GM19463 (cell line): ENCODE results near the gene FUS.
A peak's percentile ranks its signal among the peaks of the same experiment; 100 is the strongest.
"Not testable (repeated sequence)": the region's sequence is repeated elsewhere in the genome, so short reads cannot be mapped to it uniquely, and the experiment has no call there.

Experiments used
- ATAC-seq: cut with Tn5 transposase; IDR thresholded peaks from one replicate; pipeline ENCODE4 v1.9.1; 2021; ENCODE audit warnings: mild to moderate bottlenecking, moderate library complexity; ENCODE audit not compliant: unreplicated experiment

Gene FUS

GRCh38 chr16:31179747-31180459 lies at the start of gene FUS:
TSS of gene FUS (plus strand) at chr16:31180139. CDS start at chr16:31180215, 76 bp downstream.
- ATAC-seq = peak; percentile 44

DNA sequence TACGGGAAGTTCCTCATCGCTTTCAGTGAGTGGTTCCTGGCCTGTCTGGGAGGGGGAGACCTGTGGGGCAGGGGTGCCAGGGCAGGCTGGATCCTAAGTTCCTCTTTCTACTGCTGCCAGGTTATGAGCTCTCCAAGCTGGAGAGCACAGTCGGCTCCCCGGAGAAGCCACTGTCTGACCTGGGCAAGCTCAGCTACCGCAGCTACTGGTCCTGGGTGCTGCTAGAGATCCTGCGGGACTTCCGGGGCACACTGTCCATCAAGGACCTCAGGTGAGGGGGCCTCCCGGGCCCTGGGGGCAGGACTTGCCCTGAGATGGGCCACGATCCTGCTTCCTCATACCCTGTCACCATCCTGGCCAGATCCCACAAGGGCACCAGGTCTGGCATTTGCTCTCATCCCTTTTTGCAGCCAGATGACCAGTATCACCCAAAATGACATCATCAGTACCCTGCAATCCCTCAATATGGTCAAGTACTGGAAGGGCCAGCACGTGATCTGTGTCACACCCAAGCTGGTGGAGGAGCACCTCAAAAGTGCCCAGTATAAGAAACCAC lies 49.5 kb upstream of the FUS start:
- ATAC-seq = no peak

- no peak for ATAC-seq
Measured at GRCh38 chr16:31130899-31131298, 49.0 kb upstream of the FUS start.

DNA sequence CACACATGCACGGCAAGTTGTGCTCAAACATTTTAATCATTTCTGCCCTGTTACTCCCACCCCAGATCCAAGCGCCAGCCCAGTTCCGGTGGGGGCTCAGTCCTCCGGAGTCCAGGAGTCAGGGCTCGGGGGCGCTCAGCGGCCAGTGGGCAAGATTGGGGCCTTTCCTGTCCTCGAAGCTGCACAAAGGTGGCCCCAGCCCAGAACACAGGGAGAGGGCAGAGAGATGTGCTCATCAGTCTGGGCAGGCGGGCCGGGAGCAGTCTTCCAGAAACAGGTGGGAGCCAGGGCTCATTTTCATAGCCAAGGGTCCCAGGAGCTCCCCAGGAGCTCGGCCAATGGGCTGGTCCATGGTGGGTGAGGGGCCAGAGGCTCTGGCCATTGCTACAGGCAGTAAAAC lies 48.5 kb upstream of the FUS start:
- ATAC-seq = no peak

- no peak for ATAC-seq
Measured at GRCh38 chr16:31131841-31132271, 48.1 kb upstream of the FUS start.

DNA sequence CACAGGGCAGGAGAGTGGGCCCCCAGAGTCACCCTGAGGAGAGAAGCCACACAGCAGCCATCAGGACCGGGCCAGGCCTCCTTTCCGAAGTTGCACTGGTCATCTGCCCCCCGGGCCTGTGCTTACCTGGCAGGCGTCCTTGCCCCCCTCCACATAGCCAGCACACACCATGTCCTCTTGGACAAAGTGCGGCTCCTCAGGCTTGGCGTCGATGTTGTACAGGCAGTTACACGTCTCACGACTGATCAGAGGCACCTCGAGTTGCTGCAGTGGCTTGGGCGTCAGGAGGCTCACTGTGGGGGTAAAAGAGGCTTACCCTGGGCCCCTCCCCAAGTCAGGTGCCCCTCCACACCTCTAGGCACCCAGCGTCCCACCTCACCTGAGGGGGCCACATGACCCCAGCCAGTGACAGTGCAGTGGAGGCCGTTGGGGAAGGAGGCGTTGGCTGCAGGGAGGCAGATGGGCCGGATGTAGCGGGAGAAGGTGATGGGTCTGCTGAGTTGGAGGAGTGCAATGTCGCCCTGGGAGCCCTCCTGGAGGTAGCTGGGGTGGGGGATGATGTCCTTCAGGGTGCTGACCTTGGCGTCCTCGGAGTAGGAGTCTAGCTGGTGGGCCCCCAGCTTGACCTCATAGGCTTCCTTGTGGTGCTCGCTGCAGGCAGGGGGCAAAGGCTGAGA lies 47.5 kb upstream of the FUS start:
- ATAC-seq = no peak

DNA sequence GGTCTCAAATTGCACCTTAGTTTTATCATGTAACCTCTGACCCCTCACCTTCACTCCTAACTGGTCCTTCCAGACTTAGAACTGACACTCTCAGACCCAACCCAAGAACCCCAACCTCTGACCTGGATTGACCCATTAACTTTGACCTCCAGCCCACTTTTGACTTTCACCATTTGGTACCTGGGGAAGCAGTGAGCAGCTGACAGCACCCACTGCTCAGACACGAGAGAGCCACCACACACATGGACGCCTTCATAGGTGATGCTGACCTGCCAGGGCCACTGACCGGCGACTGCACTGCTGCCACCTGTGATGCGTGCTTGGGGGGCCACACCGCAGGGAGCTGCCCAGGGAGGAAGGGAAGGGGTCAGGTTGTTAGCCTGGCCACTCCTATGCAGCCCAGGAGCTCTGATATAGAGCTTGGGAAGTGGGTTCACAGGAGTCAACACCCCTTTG lies 46.9 kb upstream of the FUS start:
- no peak for ATAC-seq

DNA sequence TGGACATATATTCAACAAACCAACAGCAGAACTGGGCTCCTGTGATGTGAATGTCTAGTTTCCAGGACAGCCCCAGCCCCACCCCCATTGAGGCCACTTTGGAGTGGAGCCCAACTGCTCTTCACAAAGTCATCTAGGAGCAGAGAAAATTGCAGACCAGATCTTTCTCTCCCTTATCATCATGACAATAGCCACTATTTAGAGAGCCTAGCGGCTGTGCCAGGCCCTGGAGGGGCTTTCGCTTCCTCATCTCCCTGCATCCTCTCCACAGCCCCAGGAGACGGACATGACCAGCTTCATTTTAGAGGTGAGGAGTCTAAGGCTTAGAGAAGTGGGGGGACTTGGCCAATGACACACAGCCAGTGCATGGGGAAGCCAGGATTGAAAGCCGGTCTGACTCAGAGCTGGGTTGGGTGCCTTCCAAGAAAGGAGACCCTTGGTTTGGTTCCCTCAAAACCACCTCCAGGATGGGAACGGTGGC lies 45.8 kb upstream of the FUS start:
- no peak for ATAC-seq

DNA sequence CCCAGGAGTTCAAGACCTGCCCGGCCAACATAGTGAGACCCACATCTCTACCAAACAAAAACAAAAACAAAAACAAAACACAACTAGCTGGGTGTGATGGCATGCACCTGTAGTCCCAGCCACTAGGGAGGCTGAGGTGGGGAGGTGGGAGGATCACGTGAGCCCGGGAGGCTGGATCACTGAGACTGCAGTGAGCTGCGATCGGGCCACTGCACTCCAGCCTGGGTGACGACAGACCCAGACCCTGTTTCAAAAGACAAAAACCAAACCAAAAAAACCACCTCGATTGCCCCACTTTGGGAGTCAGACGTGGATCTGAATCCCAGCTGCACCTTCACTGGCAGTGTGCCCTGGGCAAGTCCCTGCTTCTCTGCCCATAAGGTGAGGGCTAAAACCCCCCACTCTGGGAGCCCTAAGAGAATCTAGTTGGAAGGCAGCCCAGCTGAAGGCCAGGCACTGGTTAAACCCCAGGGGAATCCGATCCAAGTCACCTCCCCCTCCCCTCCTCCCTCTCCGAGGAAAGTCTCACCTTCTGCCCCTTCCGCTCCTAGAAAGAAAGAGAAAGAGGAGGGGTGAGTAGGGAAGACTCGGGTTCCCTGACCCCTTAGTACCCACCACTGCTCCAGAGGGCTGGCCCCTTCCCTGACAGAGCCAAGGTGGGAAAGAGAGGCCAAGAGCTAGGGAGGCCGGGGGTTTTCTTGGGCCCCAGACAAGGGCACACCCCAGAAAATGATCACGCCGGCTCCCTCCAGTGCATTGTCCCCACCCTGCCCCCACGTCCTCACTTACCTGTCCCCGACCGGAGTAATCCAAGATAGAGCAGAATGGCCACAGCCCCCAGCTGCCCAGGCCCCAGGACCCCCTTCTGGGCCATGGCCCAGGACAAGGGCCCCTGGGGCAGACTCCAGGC lies 45.1 kb upstream of the FUS start:
- ATAC-seq = no peak

DNA sequence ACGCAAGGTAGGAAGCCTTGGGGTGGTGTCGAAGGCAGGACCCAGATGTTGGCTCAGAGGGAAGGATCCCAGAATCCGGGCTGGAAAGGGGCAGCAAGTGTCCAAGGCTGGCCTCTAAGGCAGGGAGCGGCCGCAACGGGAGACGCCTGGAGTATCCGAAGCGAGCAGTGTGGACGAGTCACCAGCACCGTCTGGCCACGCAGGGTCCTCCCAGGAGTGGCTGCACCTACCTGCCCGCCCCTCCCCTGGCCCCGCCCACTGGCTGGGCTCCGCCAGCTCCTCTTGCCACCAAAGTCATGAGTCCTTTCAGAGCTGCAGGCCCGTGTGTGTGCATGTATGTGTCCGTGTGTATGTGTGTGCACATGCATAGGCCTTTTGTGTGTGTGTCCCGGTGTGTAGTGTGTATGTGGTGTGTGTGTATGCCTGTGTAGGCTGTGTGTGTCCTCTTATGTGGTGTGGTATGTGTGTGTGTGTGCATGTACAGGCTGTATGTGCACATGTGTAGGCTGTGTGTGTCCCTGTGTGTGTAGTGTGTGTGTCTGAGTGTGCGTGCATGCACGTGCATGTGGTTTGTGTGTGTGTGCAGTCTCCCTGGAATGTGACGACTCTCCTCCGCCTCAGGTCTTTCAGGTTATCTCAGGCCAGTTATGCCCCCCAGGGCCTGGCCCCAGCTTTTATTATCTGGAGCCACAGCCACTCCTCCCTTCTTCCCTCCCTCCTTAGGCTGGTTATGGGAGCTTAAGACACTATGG lies 44.2 kb upstream of the FUS start, which contains the start of gene PRSS8:
Gene PRSS8 (minus strand): TSS at position 193 of the 752 bp plus-strand sequence. CDS start 229 bp downstream, outside the sequence.
- no peak for ATAC-seq

DNA sequence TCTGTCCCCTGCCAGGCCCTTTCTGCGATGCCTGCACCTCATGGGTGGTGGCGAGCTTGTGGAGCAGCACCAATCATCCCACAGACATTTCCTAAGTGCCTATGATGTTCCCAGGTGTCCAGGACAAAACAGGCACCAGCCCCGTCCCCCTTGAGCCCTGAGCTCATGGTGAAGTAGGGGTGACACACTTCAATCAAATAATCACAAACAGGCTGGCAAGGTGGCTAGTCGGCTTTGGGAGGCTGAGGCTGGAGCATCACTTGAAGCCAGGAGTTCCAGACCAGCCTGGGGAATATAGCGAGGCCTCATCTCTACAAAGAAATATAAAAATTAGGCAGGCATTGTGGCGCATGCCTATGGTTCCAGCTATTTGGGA lies 43.7 kb upstream of the FUS start:
- no peak for ATAC-seq

GRCh38 chr16:31136822-31137499 lies 43.0 kb upstream of the FUS start:
- ATAC-seq = not testable (repeated sequence)

DNA sequence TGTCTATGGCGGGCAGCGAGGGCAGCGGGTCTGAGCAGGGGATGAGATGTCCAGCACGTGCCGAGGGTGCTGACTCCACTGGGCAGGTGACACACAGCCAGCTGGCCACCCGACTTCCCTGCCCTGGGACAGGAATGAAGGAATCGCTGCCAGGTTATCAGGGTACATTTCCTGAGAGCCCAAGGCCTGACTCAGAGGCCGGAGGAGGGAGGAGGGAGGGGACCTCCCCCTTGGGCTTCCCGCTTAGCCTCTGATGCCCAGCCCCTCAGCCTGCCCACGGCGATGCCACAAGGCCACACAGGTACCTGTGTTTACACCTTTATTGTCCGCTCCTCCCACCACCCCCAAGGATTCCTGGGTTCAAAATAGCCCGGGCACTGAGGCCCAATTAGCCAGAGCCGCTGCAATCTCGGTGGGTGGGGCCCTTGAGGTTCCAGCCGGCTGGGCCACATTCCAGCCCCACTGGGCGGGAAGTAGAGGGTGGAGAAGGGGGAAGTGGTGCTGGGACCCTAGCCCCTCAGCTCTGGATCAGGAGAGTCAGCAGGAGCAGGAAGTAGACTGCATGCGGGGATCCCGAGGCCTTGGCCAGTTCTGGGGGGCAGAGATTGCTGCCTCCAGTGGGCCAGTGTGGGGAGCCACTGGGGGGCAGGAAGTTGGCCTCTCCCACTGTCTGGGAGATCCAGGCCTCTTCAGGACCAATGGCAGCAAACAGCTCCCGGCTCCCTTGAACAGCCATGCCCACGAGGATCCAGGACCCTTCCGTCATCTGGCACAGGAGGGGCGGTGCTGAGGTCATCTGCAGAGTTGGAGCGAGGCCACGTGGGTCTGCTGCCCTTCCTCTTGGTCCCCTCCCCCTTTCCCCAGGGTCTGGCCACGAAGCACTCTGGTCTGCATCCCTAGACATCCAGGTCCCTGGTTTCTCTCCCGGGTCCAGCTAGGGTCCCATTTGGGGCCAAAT lies 41.0 kb upstream of the FUS start:
- no peak for ATAC-seq

DNA sequence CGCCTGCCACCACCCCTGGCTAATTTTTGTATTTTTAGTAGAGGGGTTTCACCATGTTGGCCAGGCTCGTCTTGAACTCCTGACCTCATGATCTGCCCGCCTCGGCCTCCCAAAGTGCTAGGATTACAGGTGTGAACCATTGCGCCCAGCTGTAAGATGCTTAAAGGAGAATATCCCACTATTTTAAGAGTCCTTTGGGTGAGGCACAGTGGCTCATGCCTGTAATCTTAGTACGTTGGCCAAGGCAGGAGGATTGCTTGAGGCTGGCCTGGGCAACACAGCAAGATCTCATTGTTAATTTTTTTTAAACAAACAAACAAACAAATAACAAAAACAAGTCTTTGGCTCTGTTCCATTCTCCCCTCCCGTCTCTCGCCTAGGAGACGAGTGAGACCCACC lies 38.9 kb upstream of the FUS start:
- ATAC-seq = not testable (repeated sequence)

DNA sequence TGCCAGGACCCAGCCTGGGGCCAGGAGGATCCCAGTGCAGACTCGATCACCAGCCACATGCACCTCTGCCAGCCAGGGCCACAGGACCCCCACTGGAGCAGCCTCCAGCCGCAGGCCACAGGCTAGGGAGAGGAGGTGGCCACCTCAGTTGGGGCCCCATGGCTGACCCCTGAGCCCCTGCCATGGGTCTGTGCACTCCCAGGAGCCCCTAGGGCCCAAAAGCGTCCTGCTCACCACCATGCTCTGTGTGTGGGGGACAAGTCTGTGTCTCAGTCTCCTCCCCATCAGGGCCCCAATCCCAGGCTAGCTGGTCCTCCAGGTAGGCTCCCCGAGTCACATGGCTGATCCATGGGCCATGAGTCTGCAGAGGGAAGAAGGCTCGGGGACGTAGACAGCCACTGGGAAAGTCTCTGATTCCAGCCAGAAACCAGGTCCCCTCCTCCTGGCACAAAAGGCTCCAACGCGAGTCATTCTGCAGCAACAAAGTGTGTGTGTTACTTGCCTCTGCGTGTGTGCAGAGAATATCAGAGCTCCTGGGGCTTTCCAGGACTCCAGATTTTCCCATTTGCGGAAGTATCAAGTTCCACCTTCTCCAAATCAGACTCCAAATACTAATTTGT lies 38.3 kb upstream of the FUS start:
- ATAC-seq = peak; percentile 1

DNA sequence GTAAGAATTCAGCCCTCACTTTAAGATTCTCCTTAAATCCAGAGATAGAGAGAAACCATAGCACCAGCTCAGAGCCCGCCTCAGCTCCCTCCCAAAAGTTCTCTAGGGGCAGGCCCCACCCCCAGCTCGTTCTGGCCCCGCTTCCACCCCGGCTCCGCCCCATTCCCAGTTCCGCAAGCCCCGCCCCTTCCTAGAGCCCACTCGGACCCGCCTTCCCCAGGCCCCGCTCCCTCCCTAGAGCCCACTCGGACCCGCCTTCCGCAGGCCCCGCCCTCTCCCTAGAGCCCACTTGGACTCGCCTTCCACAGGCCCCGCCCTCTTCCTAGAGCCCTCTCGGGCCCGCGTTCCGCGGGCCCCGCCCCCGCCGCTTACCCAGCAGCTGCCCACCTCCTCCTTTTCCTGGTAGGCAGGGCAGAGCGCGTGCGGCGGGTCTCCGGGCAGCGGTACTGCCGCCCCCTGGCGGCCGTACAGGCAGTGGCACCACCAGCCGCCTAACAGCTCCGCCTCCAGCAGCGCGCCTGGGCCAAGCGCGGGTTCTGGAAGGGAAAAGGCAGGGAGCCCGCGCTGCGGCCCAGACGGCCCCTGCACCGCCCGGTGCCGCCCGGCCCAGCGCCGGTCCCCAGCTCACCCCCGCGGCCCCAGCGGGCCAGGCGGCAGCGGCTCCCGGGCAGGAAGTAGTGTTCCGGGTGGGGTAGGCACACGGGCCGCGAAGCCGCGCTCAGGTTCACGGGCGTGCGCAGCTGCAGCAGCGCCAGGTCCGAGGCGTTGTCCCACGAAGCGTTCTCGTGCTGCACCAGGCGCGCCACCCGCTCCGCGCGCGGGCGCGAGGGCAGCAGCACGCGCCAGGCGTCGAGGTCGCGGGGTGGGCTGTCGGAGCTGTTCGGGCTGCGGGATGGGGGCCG lies 37.6 kb upstream of the FUS start:
- peak; percentile 85 for ATAC-seq
